ENCODE data around the gene CD36. TPM values are rescaled to one million over a fixed set of nuclear protein-coding genes. Genes with fewer than 3 reads are reported as not detected.

CD36 gene
- total RNA-seq, 2 donors from 2014 or later = 120 to 152 TPM

GRCh38 chr7:80724249-80724871, 85.9 kb downstream of the CD36 start:
- intact Hi-C loops (cut with DNase I) = no loop called here
- no peak for DNase-seq (ENCODE audit: low spot score)

- intact Hi-C loops (cut with DNase I) = no loop called here
- DNase-seq (ENCODE audit: low spot score) = no peak
Measured at GRCh38 chr7:80725181-80725611, 86.8 kb downstream of the CD36 start.

Other genes with a start within 250 kb of the CD36 start
- not detected for gene GNAT3, start 126.6 kb upstream of the CD36 start, total RNA-seq

Measured in posterior vena cava (tissue), 2 donors.